Endometrial microvascular endothelial cells (primary cell): ENCODE measurements around the gene NEUROD6. TPM values are rescaled to one million over a fixed set of nuclear protein-coding genes. Genes with fewer than 3 reads are reported as not detected.

Experiments
- in situ Hi-C: cut with HindIII; loops from 2 replicates; pipeline ENCODE4 v1.10.0; 2017; ENCODE audit warnings: low sequenced_read_pairs, low pct_unique_long_range_greater_than_20kb; ENCODE audit errors: inconsistent ontology term
- total RNA-seq: library from RNA; depleted of rRNA; stranded (reverse); fragments of >200 nt; gene quantifications from one replicate; pipeline ENCODE4 v1.2.3, GENCODE V29; 2015; ENCODE audit errors: inconsistent ontology term

NEUROD6 gene
- not detected for total RNA-seq

- in situ Hi-C loops: no loop called here
Observed at GRCh38 chr7:31340603-31341002, at the start of gene NEUROD6. TSS of gene NEUROD6 (minus strand) at chr7:31340726. CDS start at chr7:31339268, 1,458 bp downstream.

GRCh38 chr7:31384466-31384865 is 43.9 kb upstream of the NEUROD6 start:
- in situ Hi-C loops: no loop called here

DNA sequence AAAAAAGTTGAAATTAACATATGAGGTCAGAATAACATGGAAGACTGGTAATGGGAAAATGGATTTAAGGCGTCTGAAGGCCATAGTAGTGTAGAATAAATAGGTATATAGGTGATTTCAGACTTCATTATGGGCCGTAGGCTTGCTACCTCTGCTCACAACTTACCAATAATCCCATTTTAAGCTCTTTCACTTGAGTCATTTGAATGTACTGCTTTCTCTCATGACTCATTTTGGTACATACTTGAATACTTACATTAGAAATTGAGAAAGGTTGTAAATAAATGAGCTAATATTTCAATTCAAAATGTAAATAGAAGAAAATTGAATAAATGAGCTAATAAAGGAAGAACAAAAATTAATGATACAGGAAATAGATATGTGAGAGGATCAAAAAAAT is 42.2 kb upstream of the NEUROD6 start:
- in situ Hi-C loops: no loop called here

- in situ Hi-C loops: no loop called here
Observed at GRCh38 chr7:31373337-31374289, 33.1 kb upstream of the NEUROD6 start.

DNA sequence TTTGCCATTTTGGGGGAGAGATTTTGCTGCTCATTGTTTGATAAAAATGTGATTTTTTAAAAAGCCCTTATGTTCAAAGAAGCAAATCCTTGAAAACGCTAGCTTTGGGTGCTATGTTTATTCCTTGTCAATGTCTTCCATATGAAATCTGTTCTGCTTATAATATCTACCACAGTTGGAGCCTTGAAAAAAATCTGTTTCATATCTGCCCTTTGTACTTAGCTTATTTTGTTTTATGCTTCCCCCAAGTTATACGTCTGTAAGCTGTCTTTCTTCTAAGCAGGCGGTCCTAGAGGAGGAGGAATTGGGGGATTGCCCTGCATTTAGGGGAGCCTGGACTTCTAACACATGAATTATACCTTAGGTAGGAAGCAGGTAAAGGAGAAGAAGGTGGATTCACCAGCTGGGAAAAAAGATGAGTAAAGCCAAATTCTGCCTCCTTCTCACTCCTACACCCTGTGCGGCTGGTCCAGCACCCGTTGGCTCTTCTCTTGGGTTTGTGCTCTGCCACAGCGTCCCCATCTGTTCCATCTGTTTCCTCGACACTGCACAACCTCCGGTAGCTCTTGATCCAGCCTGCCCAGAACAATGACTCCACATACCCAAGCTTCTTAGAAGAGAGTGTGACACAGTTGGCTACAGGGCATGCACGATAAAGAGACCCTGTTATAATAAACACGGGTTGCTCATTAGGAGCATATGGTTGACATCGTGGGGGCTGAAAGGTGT is 31.9 kb upstream of the NEUROD6 start:
- in situ Hi-C loops: no loop called here

GRCh38 chr7:31371621-31372020 is 31.1 kb upstream of the NEUROD6 start:
- in situ Hi-C loops: no loop called here

DNA sequence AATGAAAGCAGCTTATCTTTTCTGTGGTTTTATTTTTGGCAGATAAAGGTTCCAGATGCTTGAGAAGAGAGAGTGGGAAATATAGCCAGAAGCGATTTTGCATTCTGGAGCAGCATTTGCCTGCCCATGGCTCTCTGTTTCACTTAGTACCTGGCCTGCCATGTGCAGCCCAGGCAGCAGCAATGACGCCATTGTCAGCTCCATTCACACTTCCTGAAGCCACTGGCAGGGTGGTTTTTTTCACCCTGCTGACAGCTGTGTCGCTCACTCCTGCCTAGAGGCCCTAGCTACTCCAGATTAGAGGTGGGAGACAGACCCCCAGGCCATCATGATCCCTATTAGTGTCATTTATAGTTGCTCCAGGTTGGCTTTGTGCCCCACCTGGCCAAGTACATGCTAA is 30.1 kb upstream of the NEUROD6 start:
- in situ Hi-C loops: no loop called here

- in situ Hi-C loops: no loop called here
Observed at GRCh38 chr7:31368620-31369019, 28.1 kb upstream of the NEUROD6 start.

DNA sequence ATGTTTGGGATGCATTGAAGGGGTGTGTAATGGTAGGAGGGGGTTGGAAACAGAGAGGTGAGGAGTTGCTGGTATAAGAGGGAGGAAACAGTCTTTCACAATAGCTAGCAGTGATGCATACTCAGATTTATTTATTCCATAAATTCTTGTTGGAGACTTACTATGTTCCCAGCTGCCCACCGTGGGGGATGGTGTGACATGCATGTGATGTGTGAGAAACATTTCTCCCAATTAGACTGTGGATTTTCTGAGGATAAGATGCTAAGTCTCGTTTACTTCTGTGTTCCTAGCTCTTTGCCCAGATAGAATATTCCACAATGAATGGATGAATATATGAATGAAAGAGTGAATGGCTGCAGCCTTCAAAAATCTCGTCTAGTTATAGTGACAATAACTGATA is 23.0 kb upstream of the NEUROD6 start:
- in situ Hi-C loops: no loop called here

- in situ Hi-C loops: no loop called here
Observed at GRCh38 chr7:31363051-31363450, 22.5 kb upstream of the NEUROD6 start.

GRCh38 chr7:31362401-31362800 is 21.9 kb upstream of the NEUROD6 start:
- in situ Hi-C loops: no loop called here

DNA sequence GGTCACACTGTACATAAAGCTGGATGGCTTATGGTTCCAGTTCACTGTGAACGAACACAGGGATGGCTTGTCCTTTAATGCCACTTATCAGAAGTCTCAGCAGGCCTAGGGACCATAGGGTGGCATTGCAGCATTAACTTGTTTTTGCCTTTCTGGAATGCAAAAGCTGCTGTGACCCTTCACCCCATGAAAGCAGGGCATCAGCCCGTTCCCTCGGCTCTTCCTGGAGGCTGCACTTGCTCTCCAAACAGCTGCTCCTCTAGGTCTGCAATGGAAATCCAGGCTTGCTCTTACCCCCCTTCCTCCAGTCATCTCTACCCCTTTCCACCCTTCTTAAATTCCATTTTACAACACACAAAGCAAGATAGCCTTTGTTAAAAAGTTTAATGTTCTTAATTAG is 17.9 kb upstream of the NEUROD6 start:
- in situ Hi-C loops: no loop called here

- in situ Hi-C loops: no loop called here
Observed at GRCh38 chr7:31345421-31345820, 4.9 kb upstream of the NEUROD6 start.

GRCh38 chr7:31343516-31344305 is 3.2 kb upstream of the NEUROD6 start:
- in situ Hi-C loops: no loop called here

GRCh38 chr7:31341141-31341540 is 615 bp upstream of the NEUROD6 start:
- in situ Hi-C loops: no loop called here

- in situ Hi-C loops: no loop called here
Observed at GRCh38 chr7:31340051-31340450, 475 bp downstream of the NEUROD6 start.

GRCh38 chr7:31338706-31339105 is 1.8 kb downstream of the NEUROD6 start:
- in situ Hi-C loops: no loop called here

DNA sequence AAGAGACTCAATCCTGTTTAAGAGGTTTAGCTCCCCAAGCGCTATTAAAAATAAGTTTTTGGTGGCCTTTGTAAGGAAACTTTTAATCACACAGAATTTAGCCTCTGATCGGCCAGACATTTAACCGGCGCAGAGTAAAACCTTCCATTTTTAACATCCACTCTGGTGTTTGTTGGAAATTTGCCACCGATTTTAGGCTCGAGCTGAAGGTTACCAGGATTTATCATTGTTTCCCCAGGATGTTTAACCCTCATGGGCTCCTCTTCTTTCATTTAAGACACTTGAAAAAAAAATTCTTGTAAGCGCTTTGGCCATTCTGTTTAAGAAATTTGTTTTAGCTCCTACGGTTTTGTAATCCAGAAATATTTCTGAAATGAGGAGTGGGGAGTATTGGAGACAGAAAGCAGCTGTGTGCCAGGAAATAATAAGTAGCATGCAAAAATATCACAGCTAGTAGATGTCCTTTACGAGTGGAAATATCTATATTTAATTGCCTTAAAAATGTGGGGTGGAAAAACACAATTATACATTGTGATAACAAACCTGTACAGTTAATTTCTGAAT is 3.4 kb downstream of the NEUROD6 start:
- in situ Hi-C loops: no loop called here
